Progenitor cell of endocrine pancreas (in vitro differentiated cells): ENCODE results near the gene BTBD2. TPM values are rescaled to one million over a fixed set of nuclear protein-coding genes. Genes with fewer than 3 reads are reported as not detected.

Source experiments
- DNase-seq: peaks from one replicate; pipeline ENCODE4 v3.0.0; 2021; ENCODE audit warnings: low spot score; ENCODE audit not compliant: unreplicated experiment
- H3K27ac Mint-ChIP-seq: 2 replicates; pipeline ENCODE4 v1.8.0; 2021; ENCODE audit warnings: mild to moderate bottlenecking, moderate library complexity, mixed read lengths
- H3K27me3 Mint-ChIP-seq: 2 replicates; pipeline ENCODE4 v1.8.0; 2021; ENCODE audit warnings: mixed read lengths
- H3K36me3 Mint-ChIP-seq: 2 replicates; pipeline ENCODE4 v1.8.0; 2022; ENCODE audit warnings: mixed read lengths; ENCODE audit not compliant: insufficient read depth
- H3K4me1 Mint-ChIP-seq: 2 replicates; pipeline ENCODE4 v1.8.0; 2021; ENCODE audit warnings: low read depth, mixed read lengths
- H3K4me3 Mint-ChIP-seq: 2 replicates; pipeline ENCODE4 v1.8.0; 2021; ENCODE audit warnings: low read depth, mild to moderate bottlenecking, moderate library complexity, mixed read lengths
- H3K9me3 Mint-ChIP-seq: 2 replicates; pipeline ENCODE4 v1.8.0; 2021; ENCODE audit warnings: low read depth, mixed read lengths
- CTCF ChIP-seq: fragments of 200-600 bp; sonication (generic); IDR thresholded peaks from one replicate; pipeline ENCODE4 v1.5.0; 2021; ENCODE audit warnings: antibody characterized with exemption, mild to moderate bottlenecking; ENCODE audit not compliant: unreplicated experiment
- total RNA-seq: library from RNA; stranded (reverse); gene quantifications from 2 replicates; pipeline ENCODE4 v1.2.1, GENCODE V29; 2021

BTBD2 gene
- total RNA-seq, 1 donor from 2014 or later, result 125 TPM

DNA sequence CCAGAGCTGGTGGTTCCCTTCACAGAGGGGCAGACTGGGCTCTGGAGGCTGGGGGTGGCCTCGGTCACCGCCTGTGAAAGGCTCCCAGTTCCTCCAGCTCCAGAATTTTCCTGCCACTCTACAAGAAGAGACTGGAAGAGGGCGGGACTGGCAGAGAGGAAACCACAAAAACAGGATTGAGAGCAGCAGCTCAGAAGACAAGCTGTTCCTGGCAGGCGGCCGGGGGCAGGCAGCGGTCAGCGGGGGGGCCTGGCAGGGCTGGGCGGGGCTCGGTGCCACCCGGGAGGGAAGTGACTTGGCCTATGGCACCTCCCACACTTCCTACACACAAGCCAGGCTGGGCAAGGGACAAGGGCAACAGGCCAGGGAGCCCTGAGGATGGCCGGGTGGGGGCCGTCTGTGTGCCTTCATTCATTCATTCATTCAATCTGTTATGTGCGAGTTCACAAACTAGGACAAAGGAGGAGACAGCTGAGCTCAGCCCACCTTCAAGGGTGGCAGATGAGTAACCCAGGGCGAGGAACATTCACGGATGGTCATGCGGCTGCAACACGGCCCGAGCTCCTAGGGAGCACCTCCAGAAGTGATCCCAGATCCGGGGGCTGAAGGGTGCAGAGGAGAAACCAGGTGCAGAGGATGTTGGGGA is 16.9 kb upstream of the BTBD2 start:
- Mint-ChIP-seq H3K4me3 (no peak overlapping the region), H3K27me3 (no peaks in the 10 kb centered on the region), H3K9me3 (peaks cover 3% of the 10 kb centered on the region), H3K27ac (no peak overlapping the region), H3K4me1 (no peaks in the 10 kb centered on the region), H3K36me3 (no peaks in the 10 kb centered on the region)
- DNase-seq, result no peak
- TF ChIP-seq CTCF, result no peak

GRCh38 chr19:2027361-2027760 is 11.8 kb upstream of the BTBD2 start:
- Mint-ChIP-seq H3K4me1 (no peaks in the 10 kb centered on the region), H3K27ac (no peak overlapping the region), H3K27me3 (no peaks in the 10 kb centered on the region), H3K4me3 (no peak overlapping the region), H3K36me3 (no peaks in the 10 kb centered on the region), H3K9me3 (no peaks in the 10 kb centered on the region)
- no peak for TF ChIP-seq CTCF
- DNase-seq, result no peak

DNA sequence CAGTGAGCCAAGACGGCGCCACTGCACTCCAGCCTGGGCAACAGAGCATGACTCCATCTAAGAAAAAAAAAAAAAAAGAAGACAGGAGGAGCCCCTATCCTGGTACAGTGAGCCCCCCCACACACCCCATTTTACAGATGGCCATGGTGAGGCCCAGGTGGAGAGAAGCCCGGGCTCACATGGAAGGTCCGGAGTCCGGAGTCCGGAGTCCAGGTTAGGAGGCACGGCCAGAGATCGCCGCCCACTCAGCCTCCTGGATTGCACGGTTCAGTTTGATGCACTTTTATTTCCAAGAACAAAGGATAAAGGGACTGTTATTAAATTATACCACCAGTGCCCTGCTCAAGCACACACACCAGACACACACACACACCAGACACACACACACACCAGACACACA is 11.3 kb upstream of the BTBD2 start:
- Mint-ChIP-seq H3K4me1 (no peaks in the 10 kb centered on the region), H3K27me3 (no peaks in the 10 kb centered on the region), H3K4me3 (no peak overlapping the region), H3K9me3 (no peaks in the 10 kb centered on the region), H3K27ac (no peak overlapping the region), H3K36me3 (peaks cover under 1% of the 10 kb centered on the region)
- no peak for DNase-seq
- TF ChIP-seq CTCF, result no peak

DNA sequence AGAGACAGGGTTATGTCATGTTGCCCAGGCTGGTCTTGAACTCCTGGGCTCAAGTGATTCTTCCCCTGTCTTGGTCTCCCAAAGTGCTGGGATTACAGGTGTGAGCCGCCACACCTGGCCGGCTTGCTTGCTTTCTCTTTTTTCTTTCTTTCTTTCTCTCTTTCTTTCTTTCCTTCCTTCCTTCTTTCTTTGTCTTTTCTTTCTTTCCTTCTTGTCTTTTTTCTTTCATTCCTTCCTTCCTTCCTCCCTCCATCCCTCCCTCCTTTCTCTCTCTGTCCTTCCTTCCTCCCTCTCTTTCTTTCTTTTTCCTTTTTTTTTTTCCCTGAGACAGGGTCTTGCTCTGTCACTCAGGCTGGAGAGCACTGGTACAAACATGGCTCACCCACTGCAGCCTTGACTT is 6.8 kb upstream of the BTBD2 start:
- Mint-ChIP-seq H3K4me3 (no peak overlapping the region), H3K4me1 (no peaks in the 10 kb centered on the region), H3K27me3 (no peaks in the 10 kb centered on the region), H3K36me3 (peaks cover 1% of the 10 kb centered on the region), H3K27ac (no peak overlapping the region), H3K9me3 (no peaks in the 10 kb centered on the region)
- TF ChIP-seq CTCF, result no peak
- DNase-seq, result no peak

GRCh38 chr19:2021453-2022140 is 6.1 kb upstream of the BTBD2 start:
- no peak for DNase-seq
- Mint-ChIP-seq H3K27me3 (no peaks in the 10 kb centered on the region), H3K27ac (no peak overlapping the region), H3K4me1 (no peaks in the 10 kb centered on the region), H3K4me3 (no peak overlapping the region), H3K9me3 (no peaks in the 10 kb centered on the region), H3K36me3 (peaks cover 1% of the 10 kb centered on the region)
- no peak for TF ChIP-seq CTCF
